Measurements from ENCODE around the gene NEIL3.

DNA sequence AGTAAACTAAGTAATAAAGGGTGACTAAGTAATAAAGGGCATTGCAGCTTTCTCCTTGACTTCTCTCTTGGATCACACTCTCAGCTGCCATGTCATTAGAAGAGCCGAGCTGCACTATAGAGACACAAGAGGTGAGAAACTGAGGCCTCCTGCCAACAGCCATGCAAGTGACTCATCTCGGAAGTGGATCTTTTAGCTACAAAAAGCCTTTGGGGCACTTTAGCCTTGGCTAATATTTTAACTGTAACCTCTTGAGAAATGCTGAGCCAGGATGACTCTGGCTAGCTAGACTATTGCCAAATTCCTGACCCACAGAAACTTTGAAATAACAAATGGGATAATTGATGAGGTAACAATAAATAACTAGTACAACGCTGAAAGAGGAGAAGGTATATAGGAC, 1.5 kb upstream of the NEIL3 start:
- TF ChIP-seq, protein P1, sequence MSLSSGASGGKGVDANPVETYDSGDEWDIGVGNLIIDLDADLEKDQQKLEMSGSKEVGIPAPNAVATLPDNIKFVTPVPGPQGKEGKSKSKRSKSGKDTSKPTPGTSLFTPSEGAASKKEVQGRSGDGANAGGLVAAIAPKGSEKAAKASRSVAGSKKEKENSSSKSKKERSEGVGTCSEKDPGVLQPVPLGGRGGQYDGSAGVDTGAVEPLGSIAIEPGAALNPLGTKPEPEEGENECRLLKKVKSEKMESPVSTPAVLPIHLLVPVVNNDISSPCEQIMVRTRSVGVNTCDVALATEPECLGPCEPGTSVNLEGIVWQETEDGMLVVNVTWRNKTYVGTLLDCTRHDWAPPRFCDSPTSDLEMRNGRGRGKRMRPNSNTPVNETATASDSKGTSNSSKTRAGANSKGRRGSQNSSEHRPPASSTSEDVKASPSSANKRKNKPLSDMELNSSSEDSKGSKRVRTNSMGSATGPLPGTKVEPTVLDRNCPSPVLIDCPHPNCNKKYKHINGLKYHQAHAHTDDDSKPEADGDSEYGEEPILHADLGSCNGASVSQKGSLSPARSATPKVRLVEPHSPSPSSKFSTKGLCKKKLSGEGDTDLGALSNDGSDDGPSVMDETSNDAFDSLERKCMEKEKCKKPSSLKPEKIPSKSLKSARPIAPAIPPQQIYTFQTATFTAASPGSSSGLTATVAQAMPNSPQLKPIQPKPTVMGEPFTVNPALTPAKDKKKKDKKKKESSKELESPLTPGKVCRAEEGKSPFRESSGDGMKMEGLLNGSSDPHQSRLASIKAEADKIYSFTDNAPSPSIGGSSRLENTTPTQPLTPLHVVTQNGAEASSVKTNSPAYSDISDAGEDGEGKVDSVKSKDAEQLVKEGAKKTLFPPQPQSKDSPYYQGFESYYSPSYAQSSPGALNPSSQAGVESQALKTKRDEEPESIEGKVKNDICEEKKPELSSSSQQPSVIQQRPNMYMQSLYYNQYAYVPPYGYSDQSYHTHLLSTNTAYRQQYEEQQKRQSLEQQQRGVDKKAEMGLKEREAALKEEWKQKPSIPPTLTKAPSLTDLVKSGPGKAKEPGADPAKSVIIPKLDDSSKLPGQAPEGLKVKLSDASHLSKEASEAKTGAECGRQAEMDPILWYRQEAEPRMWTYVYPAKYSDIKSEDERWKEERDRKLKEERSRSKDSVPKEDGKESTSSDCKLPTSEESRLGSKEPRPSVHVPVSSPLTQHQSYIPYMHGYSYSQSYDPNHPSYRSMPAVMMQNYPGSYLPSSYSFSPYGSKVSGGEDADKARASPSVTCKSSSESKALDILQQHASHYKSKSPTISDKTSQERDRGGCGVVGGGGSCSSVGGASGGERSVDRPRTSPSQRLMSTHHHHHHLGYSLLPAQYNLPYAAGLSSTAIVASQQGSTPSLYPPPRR (CRISPR knock-in tag; IDR thresholded peaks at IDR 0.05; ENCODE audit: borderline replicate concordance) = no peak
- TF ChIP-seq, protein P2, sequence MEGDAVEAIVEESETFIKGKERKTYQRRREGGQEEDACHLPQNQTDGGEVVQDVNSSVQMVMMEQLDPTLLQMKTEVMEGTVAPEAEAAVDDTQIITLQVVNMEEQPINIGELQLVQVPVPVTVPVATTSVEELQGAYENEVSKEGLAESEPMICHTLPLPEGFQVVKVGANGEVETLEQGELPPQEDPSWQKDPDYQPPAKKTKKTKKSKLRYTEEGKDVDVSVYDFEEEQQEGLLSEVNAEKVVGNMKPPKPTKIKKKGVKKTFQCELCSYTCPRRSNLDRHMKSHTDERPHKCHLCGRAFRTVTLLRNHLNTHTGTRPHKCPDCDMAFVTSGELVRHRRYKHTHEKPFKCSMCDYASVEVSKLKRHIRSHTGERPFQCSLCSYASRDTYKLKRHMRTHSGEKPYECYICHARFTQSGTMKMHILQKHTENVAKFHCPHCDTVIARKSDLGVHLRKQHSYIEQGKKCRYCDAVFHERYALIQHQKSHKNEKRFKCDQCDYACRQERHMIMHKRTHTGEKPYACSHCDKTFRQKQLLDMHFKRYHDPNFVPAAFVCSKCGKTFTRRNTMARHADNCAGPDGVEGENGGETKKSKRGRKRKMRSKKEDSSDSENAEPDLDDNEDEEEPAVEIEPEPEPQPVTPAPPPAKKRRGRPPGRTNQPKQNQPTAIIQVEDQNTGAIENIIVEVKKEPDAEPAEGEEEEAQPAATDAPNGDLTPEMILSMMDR (IDR thresholded peaks at IDR 0.05 in 2 of 3, conservative IDR thresholded peaks at IDR 0.05 in 1 of 3; ENCODE audit: insufficient read depth in 2 of 3, low read depth in 1 of 3, low read length in 3 of 3) = no peak
- TF ChIP-seq POLR2G (IDR thresholded peaks at IDR 0.05; ENCODE audit: low read depth, low read length) (no peak), ZNF584 (CRISPR knock-in tag; IDR thresholded peaks at IDR 0.05; ENCODE audit: low read depth) (no peak)
